Skeletal muscle tissue (tissue), 4 donors: ENCODE data around the gene BCL2L15. TPM values are rescaled to one million over a fixed set of nuclear protein-coding genes. Genes with fewer than 3 reads are reported as not detected.

Experiments used
- H3K27ac ChIP-seq: one replicate; pipeline ENCODE4 v1.7.0; 2013; ENCODE audit warnings: mild to moderate bottlenecking, low read depth, low read length, inconsistent platforms
- H3K27me3 ChIP-seq, 3 donors: one replicate each; pipeline ENCODE4 v1.7.0; 2013; ENCODE audit warnings: low read length in 3 of 3; ENCODE audit not compliant: control insufficient read depth in 3 of 3, insufficient read depth in 3 of 3
- H3K36me3 ChIP-seq, 3 donors: one replicate each; pipeline ENCODE4 v1.7.0; 2013; ENCODE audit warnings: low read length in 3 of 3; ENCODE audit not compliant: control insufficient read depth in 3 of 3, insufficient read depth in 3 of 3
- H3K4me1 ChIP-seq, 3 donors: one replicate each; pipeline ENCODE4 v1.7.0; 2013; ENCODE audit warnings: low read length in 3 of 3, mild to moderate bottlenecking in 3 of 3; ENCODE audit not compliant: control insufficient read depth in 3 of 3, insufficient read depth in 3 of 3
- H3K4me3 ChIP-seq, 3 donors: one replicate each; pipeline ENCODE4 v1.7.0; 2013; ENCODE audit warnings: low read length in 3 of 3
- H3K9ac ChIP-seq, 3 donors: one replicate each; pipeline ENCODE4 v1.7.0; 2013; ENCODE audit warnings: low read length in 3 of 3, mild to moderate bottlenecking in 3 of 3, moderate library complexity in 2 of 3, low read depth in 1 of 3
- H3K9me3 ChIP-seq, 3 donors: one replicate each; pipeline ENCODE4 v1.7.0; 2013; ENCODE audit warnings: low read length in 3 of 3; ENCODE audit not compliant: control insufficient read depth in 3 of 3
- total RNA-seq: library from RNA; depleted of rRNA; stranded (reverse); fragments of >200 nt; gene quantifications from one replicate; pipeline ENCODE4 v1.2.3, GENCODE V29; 2014
- donor health status: Osteomylitis.

BCL2L15 gene
- total RNA-seq, 1 donor from 2014 or later, result under 0.01 TPM

GRCh38 chr1:113835686-113836290 lies 51.6 kb downstream of the BCL2L15 start:
- Histone ChIP-seq H3K4me1 (no peaks in the 10 kb centered on the region), H3K27me3 (no peaks in the 10 kb centered on the region), H3K9me3 (no peaks in the 10 kb centered on the region), H3K36me3 (no peaks in the 10 kb centered on the region), H3K9ac (no peak overlapping the region), H3K4me3 (no peak overlapping the region), H3K27ac (no peak overlapping the region)

DNA sequence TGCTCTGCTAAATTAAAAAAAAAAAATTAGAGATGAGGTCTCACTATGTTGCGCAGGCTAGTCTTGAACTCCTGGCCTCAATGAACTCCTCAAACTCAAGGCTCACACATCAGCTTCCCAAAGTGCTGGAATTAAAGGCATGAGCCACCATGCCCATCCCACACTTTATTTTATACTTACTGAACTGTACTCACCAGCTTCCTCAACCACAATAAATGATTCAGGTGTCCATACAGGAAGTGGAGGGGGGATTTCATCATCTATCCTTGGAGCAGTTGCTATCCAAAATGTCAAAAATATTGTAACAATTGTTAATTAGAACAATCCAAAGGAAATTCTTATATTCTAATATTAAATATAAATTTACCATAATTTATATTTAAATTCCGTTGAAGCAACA lies 52.7 kb downstream of the BCL2L15 start:
- no peaks in the 10 kb centered on the region for H3K9me3 ChIP-seq
- no peaks in the 10 kb centered on the region for H3K4me1 ChIP-seq
- no peak overlapping the region for H3K9ac ChIP-seq
- H3K27me3 ChIP-seq, result no peaks in the 10 kb centered on the region
- H3K27ac ChIP-seq, result no peak overlapping the region
- H3K4me3 ChIP-seq, result no peak overlapping the region
- no peaks in the 10 kb centered on the region for H3K36me3 ChIP-seq

Other genes with a start within 250 kb of the BCL2L15 start
- gene PHTF1, start 128.1 kb downstream of the BCL2L15 start, total RNA-seq, result 10.4 TPM
- gene RSBN1, start 75.1 kb downstream of the BCL2L15 start, total RNA-seq, result 14.1 TPM
- gene PTPN22, start 15.9 kb downstream of the BCL2L15 start, total RNA-seq, result 1.0 TPM
- 16.7 TPM for gene AP4B1, start 17.2 kb upstream of the BCL2L15 start, total RNA-seq
- gene DCLRE1B, start 17.7 kb upstream of the BCL2L15 start, total RNA-seq, result 3.7 TPM
- 28.2 TPM for gene HIPK1, start 41.7 kb upstream of the BCL2L15 start, total RNA-seq
- 86.1 TPM for gene OLFML3, start 91.9 kb upstream of the BCL2L15 start, total RNA-seq